DND-41 (cell line): Measurements from ENCODE around the gene TOGARAM2.

Experiments
- ATAC-seq: fragments of 200-7000 bp; cut with Tn5 transposase; 3 replicates; pipeline ENCODE4 v1.9.1; 2021; ENCODE audit warnings: low read depth; ENCODE audit not compliant: insufficient read depth
- DNase-seq: peaks from one replicate; pipeline ENCODE4 v3.0.0-alpha.2; 2020
- H2AFZ ChIP-seq: 2 replicates; pipeline ENCODE4 v1.6.0; 2012; ENCODE audit warnings: low read depth, low read length
- H3K27ac ChIP-seq: 2 replicates; pipeline ENCODE4 v1.5.1; 2012; ENCODE audit warnings: low read length, inconsistent platforms
- H3K27me3 ChIP-seq: fragments of 200-600 bp; sonication (generic); 2 replicates; pipeline ENCODE4 v1.6.0; 2012; ENCODE audit warnings: low read length, mild to moderate bottlenecking, inconsistent platforms; ENCODE audit not compliant: insufficient read depth, poor library complexity
- H3K36me3 ChIP-seq: 2 replicates; pipeline ENCODE4 v1.5.1; 2012; ENCODE audit warnings: low read length, inconsistent platforms; ENCODE audit not compliant: insufficient read depth
- H3K4me1 ChIP-seq: 2 replicates; pipeline ENCODE4 v1.5.1; 2012; ENCODE audit warnings: mild to moderate bottlenecking, low read length; ENCODE audit not compliant: insufficient read depth
- H3K4me2 ChIP-seq: 2 replicates; pipeline ENCODE4 v1.6.0; 2012; ENCODE audit warnings: mild to moderate bottlenecking, moderate library complexity, low read length, inconsistent platforms; ENCODE audit not compliant: insufficient read depth
- H3K4me3 ChIP-seq, 2 experiments: fragments of 200-600 bp in 1 of 2; shearing (Covaris generic) in 1 of 2; 2 replicates each; pipeline ENCODE4 v1.5.1; 2012 to 2016; ENCODE audit warnings: inconsistent platforms in 2 of 2, low read length in 2 of 2, mild to moderate bottlenecking in 2 of 2, low read depth in 1 of 2, moderate library complexity in 1 of 2
- H3K79me2 ChIP-seq: 2 replicates; pipeline ENCODE4 v1.6.0; 2012; ENCODE audit warnings: low read length, inconsistent platforms; ENCODE audit not compliant: insufficient read depth
- H3K9ac ChIP-seq: 2 replicates; pipeline ENCODE4 v1.6.0; 2012; ENCODE audit warnings: low read depth, mild to moderate bottlenecking, inconsistent platforms, low read length, moderate library complexity
- H3K9me3 ChIP-seq: 2 replicates; pipeline ENCODE4 v1.5.1; 2012; ENCODE audit warnings: low read length, moderate library complexity, mild to moderate bottlenecking, inconsistent platforms; ENCODE audit not compliant: insufficient read depth, severe bottlenecking
- H4K20me1 ChIP-seq: 2 replicates; pipeline ENCODE4 v1.6.0; 2012; ENCODE audit warnings: low read length; ENCODE audit not compliant: insufficient read depth
- CTCF ChIP-seq: IDR thresholded peaks from 2 replicates; pipeline ENCODE4 v1.5.1; 2012; ENCODE audit warnings: borderline replicate concordance, low read length, moderate library complexity, mild to moderate bottlenecking; ENCODE audit not compliant: poor library complexity, severe bottlenecking; ENCODE audit errors: extremely low read depth
- EZH2 ChIP-seq: IDR thresholded peaks from 3 replicates; pipeline ENCODE4 v1.6.1; 2012; ENCODE audit warnings: borderline replicate concordance, low read depth, mild to moderate bottlenecking, moderate library complexity, low read length, inconsistent platforms; ENCODE audit not compliant: severe bottlenecking

Gene TOGARAM2

DNA sequence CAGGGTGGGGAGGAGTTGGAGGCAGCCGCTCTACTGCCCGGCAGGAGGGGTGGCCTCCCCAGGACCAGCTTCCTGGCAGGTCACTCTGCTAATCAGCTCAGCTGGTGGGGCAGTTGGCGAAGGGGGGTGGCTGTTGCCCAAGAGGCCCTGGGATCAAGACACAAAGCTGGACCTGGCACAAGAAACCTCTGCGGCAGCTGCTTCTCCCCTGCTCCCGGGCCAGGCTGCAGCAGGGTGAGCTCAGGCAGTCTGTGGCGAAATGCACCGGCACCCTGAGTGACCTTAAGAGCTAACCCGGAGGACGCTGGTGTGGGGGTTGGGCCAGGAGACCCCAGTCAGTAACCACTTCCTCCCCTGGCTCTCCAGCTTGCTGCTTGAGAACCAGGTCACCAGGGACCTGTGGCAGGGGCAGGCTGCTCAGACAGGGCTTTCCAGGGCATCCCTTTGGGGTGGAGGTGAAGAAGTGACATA, 31.1 kb downstream of the TOGARAM2 start:
- Histone ChIP-seq H3K27ac (no peak overlapping the region), H2AFZ (no peak overlapping the region), H3K4me2 (no peak overlapping the region), H4K20me1 (0 out of 2 replicates have a peak, but pooled peaks cover 2% of the 10 kb centered on the region), H3K9ac (no peak overlapping the region), H3K79me2 (no peaks in the 10 kb centered on the region), H3K27me3 (no peaks in the 10 kb centered on the region), H3K4me3 (no peak overlapping the region), H3K36me3 (no peaks in the 10 kb centered on the region), H3K4me1 (peaks cover 26% of the 10 kb centered on the region), H3K9me3 (no peaks in the 10 kb centered on the region)
- DNase-seq (peak; percentile 62), ATAC-seq (peak; percentile 32)
- TF ChIP-seq EZH2 (no peak), CTCF (no peak)

DNA sequence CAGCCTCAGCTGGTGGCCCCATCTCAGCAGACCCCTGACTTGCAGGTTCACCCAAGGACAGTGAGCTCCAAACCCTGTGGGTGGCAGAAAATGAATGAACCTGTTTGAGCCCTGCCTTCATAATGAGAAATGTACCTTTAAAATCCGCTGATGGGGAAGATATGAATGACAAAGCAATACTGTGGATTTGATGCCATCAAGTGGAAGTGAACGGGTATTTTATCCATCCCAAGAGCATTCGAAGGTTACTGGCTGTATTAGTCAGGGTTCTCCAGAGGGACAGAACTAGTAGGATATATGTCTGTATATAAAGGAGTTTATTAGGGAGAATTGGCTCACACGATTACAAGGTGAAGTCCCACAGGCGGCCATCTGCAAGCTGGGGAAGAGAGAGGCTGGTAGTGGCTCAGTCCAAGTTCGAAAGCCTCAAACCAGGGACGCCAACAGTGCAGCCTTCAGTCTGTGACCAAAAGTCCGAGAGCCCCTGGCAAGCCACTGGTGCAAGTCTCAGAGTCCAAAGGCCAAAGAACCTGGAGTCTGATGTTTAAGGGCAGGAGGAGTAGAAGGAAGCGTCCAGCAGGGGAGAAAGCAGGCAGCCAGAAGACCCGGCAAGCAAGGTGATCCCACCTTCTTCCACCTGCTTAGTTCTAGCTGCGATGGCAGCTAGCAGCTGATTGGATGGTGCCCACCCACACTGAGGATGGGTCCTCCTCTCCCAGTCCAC, 32.1 kb downstream of the TOGARAM2 start:
- H2AFZ ChIP-seq = no peak overlapping the region
- peaks cover 26% of the 10 kb centered on the region for H3K4me1 ChIP-seq
- no peak for TF ChIP-seq EZH2
- no peak for TF ChIP-seq CTCF
- H3K36me3 ChIP-seq = no peaks in the 10 kb centered on the region
- H3K4me2 ChIP-seq = no peak overlapping the region
- no peaks in the 10 kb centered on the region for H3K9me3 ChIP-seq
- DNase-seq (no peak), ATAC-seq (no peak)
- H4K20me1 ChIP-seq = 0 out of 2 replicates have a peak, but pooled peaks cover 2% of the 10 kb centered on the region
- no peaks in the 10 kb centered on the region for H3K79me2 ChIP-seq
- no peak overlapping the region for H3K4me3 ChIP-seq
- H3K9ac ChIP-seq = no peak overlapping the region
- H3K27me3 ChIP-seq = no peaks in the 10 kb centered on the region
- H3K27ac ChIP-seq = no peak overlapping the region

DNA sequence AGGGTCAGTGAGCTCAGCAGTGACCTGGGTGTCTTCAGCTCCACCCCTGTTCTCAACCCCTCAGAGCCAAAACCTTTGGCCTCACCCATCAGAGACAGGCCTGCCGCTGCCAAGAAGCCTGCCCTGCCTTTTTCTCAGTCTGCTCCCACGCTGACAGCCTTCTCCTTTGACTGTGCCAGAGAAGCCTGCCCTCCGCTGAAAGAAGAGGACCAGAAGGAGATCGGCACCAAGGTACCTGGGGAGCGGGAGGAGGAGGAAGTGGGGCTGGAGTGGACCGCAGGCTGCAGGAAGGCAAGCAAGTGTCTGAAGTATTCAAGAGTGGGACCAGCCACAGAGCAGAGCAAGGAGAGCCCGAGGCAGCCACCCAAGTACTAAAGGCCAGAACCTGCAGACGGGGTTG, 33.2 kb downstream of the TOGARAM2 start:
- H3K27me3 ChIP-seq = no peaks in the 10 kb centered on the region
- H3K9me3 ChIP-seq = no peaks in the 10 kb centered on the region
- peaks cover 26% of the 10 kb centered on the region for H3K4me1 ChIP-seq
- DNase-seq = no peak
- H2AFZ ChIP-seq = no peak overlapping the region
- no peaks in the 10 kb centered on the region for H3K79me2 ChIP-seq
- 0 out of 2 replicates have a peak, but pooled peaks cover 2% of the 10 kb centered on the region for H4K20me1 ChIP-seq
- no peak overlapping the region for H3K27ac ChIP-seq
- H3K4me3 ChIP-seq = no peak overlapping the region
- H3K36me3 ChIP-seq = no peaks in the 10 kb centered on the region
- TF ChIP-seq CTCF = no peak
- TF ChIP-seq EZH2 = no peak
- H3K4me2 ChIP-seq = no peak overlapping the region
- H3K9ac ChIP-seq = no peak overlapping the region
- no peak; the same call in 2 of the 3 replicates for ATAC-seq
